GF-D8 (cell line): ENCODE data around the gene RAB40B.

Experiments
- DNase-seq: peaks from one replicate; lab custom pipeline; 2025; lab: John Stamatoyannopoulos, UW

The RAB40B gene

GRCh38 chr17:82716203-82717010 is 17.9 kb upstream of the RAB40B start, which contains the start of gene FN3KRP:
Gene FN3KRP, plus strand, starts transcription at chr17:82716706. Its CDS starts 50 bp downstream, at chr17:82716756.
- peak; percentile 65 for DNase-seq

- DNase-seq: no peak
These were observed 14.7 kb upstream of the RAB40B start for GRCh38 chr17:82713071-82713723.

GRCh38 chr17:82710499-82711232 is 12.2 kb upstream of the RAB40B start:
- no peak for DNase-seq

- DNase-seq: no peak
These were observed 11.4 kb upstream of the RAB40B start for GRCh38 chr17:82709676-82710498.

GRCh38 chr17:82709024-82709675 is 10.7 kb upstream of the RAB40B start:
- DNase-seq: no peak

- no peak for DNase-seq
These were observed 7.3 kb upstream of the RAB40B start for GRCh38 chr17:82705756-82706155.

- no peak for DNase-seq
These were observed 6.4 kb upstream of the RAB40B start for GRCh38 chr17:82704886-82705285.

GRCh38 chr17:82703935-82704865 is 5.7 kb upstream of the RAB40B start:
- DNase-seq: no peak

- DNase-seq: no peak
These were observed 4.7 kb upstream of the RAB40B start for GRCh38 chr17:82703036-82703745.

- no peak for DNase-seq
These were observed 3.9 kb upstream of the RAB40B start for GRCh38 chr17:82702231-82702927.

GRCh38 chr17:82699551-82699950 is 1.1 kb upstream of the RAB40B start:
- DNase-seq: no peak

GRCh38 chr17:82698974-82699442 is 510 bp upstream of the RAB40B start:
- DNase-seq: no peak

- no peak for DNase-seq
These were observed 762 bp downstream of the RAB40B start for GRCh38 chr17:82697808-82698064.

- no peak for DNase-seq
These were observed 1.3 kb downstream of the RAB40B start for GRCh38 chr17:82696916-82697807.

- DNase-seq: no peak
These were observed 2.2 kb downstream of the RAB40B start for GRCh38 chr17:82696259-82696658.

- no peak for DNase-seq
These were observed 3.9 kb downstream of the RAB40B start for GRCh38 chr17:82694647-82695046.

- DNase-seq: no peak
These were observed 5.2 kb downstream of the RAB40B start for GRCh38 chr17:82693168-82693867.
